Loucy (cell line): Measurements from ENCODE around the gene FGA.

Source experiments
- H2AFZ ChIP-seq: fragments of 200-600 bp; sonication (generic); 2 replicates; pipeline ENCODE4 v1.6.0; 2016; ENCODE audit warnings: antibody characterized with exemption, mild to moderate bottlenecking, low read length, moderate library complexity
- H3F3A ChIP-seq: fragments of 200-600 bp; 2 replicates; pipeline ENCODE4 v1.6.0; 2016; ENCODE audit warnings: antibody characterized with exemption, low read depth, mild to moderate bottlenecking
- H3K27me3 ChIP-seq: fragments of 200-600 bp; sonication (generic); 2 replicates; pipeline ENCODE4 v1.6.1; 2014; ENCODE audit warnings: low read length, mild to moderate bottlenecking; ENCODE audit not compliant: insufficient read depth, poor library complexity, severe bottlenecking
- H3K36me3 ChIP-seq: fragments of 200-600 bp; sonication (generic); 2 replicates; pipeline ENCODE4 v1.6.1; 2016; ENCODE audit warnings: low read length; ENCODE audit not compliant: insufficient read depth
- H3K4me1 ChIP-seq: fragments of 200-600 bp; sonication (generic); 2 replicates; pipeline ENCODE4 v1.5.1; 2014; ENCODE audit warnings: low read length, mild to moderate bottlenecking; ENCODE audit not compliant: insufficient read depth, poor library complexity, severe bottlenecking
- H3K4me2 ChIP-seq: fragments of 200-600 bp; sonication (generic); 2 replicates; pipeline ENCODE4 v1.6.0; 2014; ENCODE audit warnings: antibody characterized with exemption, low read length, low read depth, mild to moderate bottlenecking; ENCODE audit not compliant: poor library complexity, severe bottlenecking
- H3K4me3 ChIP-seq: fragments of 200-600 bp; sonication (generic); 2 replicates; pipeline ENCODE4 v1.5.1; 2014; ENCODE audit warnings: low read length, mild to moderate bottlenecking, mixed read lengths; ENCODE audit not compliant: poor library complexity, severe bottlenecking
- H3K79me2 ChIP-seq: fragments of 200-600 bp; sonication (generic); 2 replicates; pipeline ENCODE4 v1.6.1; 2014; ENCODE audit warnings: low read length; ENCODE audit not compliant: insufficient read depth
- H3K9ac ChIP-seq: fragments of 200-600 bp; sonication (generic); 2 replicates; pipeline ENCODE4 v1.6.0; 2014; ENCODE audit warnings: mild to moderate bottlenecking, low read depth, low read length, moderate library complexity; ENCODE audit not compliant: poor library complexity, severe bottlenecking
- H3K9me2 ChIP-seq: fragments of 200-600 bp; sonication (generic); replicated peaks from 2 replicates; pipeline ENCODE4 v1.6.1; 2016; ENCODE audit warnings: low read depth, low read length, mixed read lengths
- H3K9me3 ChIP-seq: fragments of 200-600 bp; sonication (generic); 2 replicates; pipeline ENCODE4 v1.6.1; 2014; ENCODE audit warnings: mild to moderate bottlenecking, antibody characterized with exemption, low read length, low read depth; ENCODE audit not compliant: insufficient read depth
- H4K20me1 ChIP-seq: fragments of 200-600 bp; sonication (generic); 2 replicates; pipeline ENCODE4 v1.6.0; 2014; ENCODE audit warnings: antibody characterized with exemption, low read length, mild to moderate bottlenecking; ENCODE audit not compliant: insufficient read depth, poor library complexity, severe bottlenecking
- CTCF ChIP-seq: fragments of 200-600 bp; sonication (generic); conservative IDR thresholded peaks from 2 replicates; pipeline ENCODE4 v1.5.1; 2014; ENCODE audit warnings: mild to moderate bottlenecking, antibody characterized with exemption, low read length
- EZH2phosphoT487 ChIP-seq: fragments of 200-600 bp; IDR thresholded peaks from 2 replicates; pipeline ENCODE4 v1.6.1; 2018; ENCODE audit warnings: antibody characterized with exemption, mild to moderate bottlenecking, moderate library complexity, borderline replicate concordance

The FGA gene

GRCh38 chr4:154569028-154569427, 21.5 kb downstream of the FGA start:
- Histone ChIP-seq H3K9me3 (no peaks in the 10 kb centered on the region), H3K79me2 (no peaks in the 10 kb centered on the region), H3K4me1 (no peaks in the 10 kb centered on the region), H3K4me2 (no peak overlapping the region), H3K9ac (no peak overlapping the region), H4K20me1 (no peaks in the 10 kb centered on the region), H3K27me3 (no peaks in the 10 kb centered on the region), H3K4me3 (no peak overlapping the region), H2AFZ (no peak overlapping the region), H3K36me3 (no peaks in the 10 kb centered on the region), H3F3A (no peaks in the 10 kb centered on the region), H3K9me2 (no peaks in the 10 kb centered on the region)
- TF ChIP-seq EZH2phosphoT487 (no peak), CTCF (no peak)

GRCh38 chr4:154566639-154567204, 23.8 kb downstream of the FGA start:
- H3K9ac ChIP-seq = no peak overlapping the region
- H3K4me1 ChIP-seq = no peaks in the 10 kb centered on the region
- H3K9me3 ChIP-seq = no peaks in the 10 kb centered on the region
- no peaks in the 10 kb centered on the region for H3K79me2 ChIP-seq
- no peak for TF ChIP-seq EZH2phosphoT487
- no peak for TF ChIP-seq CTCF
- H3K4me3 ChIP-seq = no peak overlapping the region
- H3K4me2 ChIP-seq = no peak overlapping the region
- no peak overlapping the region for H2AFZ ChIP-seq
- H4K20me1 ChIP-seq = no peaks in the 10 kb centered on the region
- H3K36me3 ChIP-seq = no peaks in the 10 kb centered on the region
- no peaks in the 10 kb centered on the region for H3K9me2 ChIP-seq
- H3F3A ChIP-seq = no peaks in the 10 kb centered on the region
- no peaks in the 10 kb centered on the region for H3K27me3 ChIP-seq

GRCh38 chr4:154565704-154566103, 24.8 kb downstream of the FGA start:
- Histone ChIP-seq H3K9me3 (no peaks in the 10 kb centered on the region), H3F3A (no peaks in the 10 kb centered on the region), H3K9me2 (no peaks in the 10 kb centered on the region), H3K4me2 (no peak overlapping the region), H3K9ac (no peak overlapping the region), H3K27me3 (no peaks in the 10 kb centered on the region), H3K4me1 (no peaks in the 10 kb centered on the region), H4K20me1 (no peaks in the 10 kb centered on the region), H3K36me3 (no peaks in the 10 kb centered on the region), H3K4me3 (no peak overlapping the region), H2AFZ (no peak overlapping the region), H3K79me2 (no peaks in the 10 kb centered on the region)
- TF ChIP-seq CTCF = no peak
- TF ChIP-seq EZH2phosphoT487 = no peak
